ENCODE data around the gene COX6A1. TPM values are rescaled to one million over a fixed set of nuclear protein-coding genes. Genes with fewer than 3 reads are reported as not detected.

Gene COX6A1
- total RNA-seq (2022) (482 and 487 TPM in 2 replicates), Bru-seq, nascent RNA (percentile 99 among the genes with signal in this experiment), BruChase-seq, experiment 1, labeled RNA remaining after a 6-hour chase (percentile 100 among the genes with signal in this experiment), BruChase-seq, experiment 2, labeled RNA remaining after a 2-hour chase (percentile 99 among the genes with signal in this experiment)
- long read RNA-seq, transcript COX6A1-202 (1 exons, 767 nt), result minor isoform, 156 of 1,394 reads
- long read RNA-seq, transcript COX6A1-201 (3 exons, 572 nt), result major isoform, 1,229 of 1,394 reads
- long read RNA-seq, partial matches to known transcripts, result 7 of 1,394 reads
- long read RNA-seq, other reads (novel, unspliced or antisense), result 1 of 1,394 reads

- peak; percentile 98 for DNase-seq
- H3K27ac Mint-ChIP-seq (ENCODE audit: unreplicated experiment), result peak within 1 kb of the TSS; percentile 46
- no TSS peak for BruUV-seq (replicated peaks)
- H3K9me3 Mint-ChIP-seq (ENCODE audit: low read depth, unreplicated experiment), result no peaks in the 10 kb centered on the region
- CTCF ChIA-PET, result interaction anchor here (0.7 to 2.2 kb wide), 9 partner anchors 9 to 124 kb away, joined by 3 to 11 read pairs (median 3); partner anchors contain the start of gene SRSF9
- H3K4me3 Mint-ChIP-seq (ENCODE audit: low read depth, unreplicated experiment), result peak within 1 kb of the TSS; percentile 82
- peaks cover 47% of the 10 kb centered on the region for H3K36me3 Mint-ChIP-seq (ENCODE audit: insufficient read depth, unreplicated experiment)
- H3K27me3 Mint-ChIP-seq (ENCODE audit: unreplicated experiment), result no peaks in the 10 kb centered on the region
- no peaks in the 10 kb centered on the region for H3K4me1 Mint-ChIP-seq (ENCODE audit: low read depth, unreplicated experiment)
- no peak for TF ChIP-seq CTCF (IDR thresholded peaks at IDR 0.05; ENCODE audit: unreplicated experiment)
- intact Hi-C loops (cut with micrococcal nuclease; ENCODE audit: unreplicated experiment), result loop anchor here (10.0 kb wide), 1 partner anchor 203 kb away; no protein-coding TSS in a partner anchor
Observed at GRCh38 chr12:120437735-120438494, at the start of gene COX6A1. Gene COX6A1 (plus strand): TSS chr12:120438113. CDS start chr12:120438127, 14 bp downstream.

- Mint-ChIP-seq H3K9me3 (ENCODE audit: low read depth, unreplicated experiment) (no peaks in the 10 kb centered on the region), H3K36me3 (ENCODE audit: insufficient read depth, unreplicated experiment) (no peaks in the 10 kb centered on the region), H3K27me3 (ENCODE audit: unreplicated experiment) (peaks cover 31% of the 10 kb centered on the region), H3K27ac (ENCODE audit: unreplicated experiment) (no peak overlapping the region), H3K4me1 (ENCODE audit: low read depth, unreplicated experiment) (no peaks in the 10 kb centered on the region), H3K4me3 (ENCODE audit: low read depth, unreplicated experiment) (no peak overlapping the region)
- no peak for DNase-seq
- CTCF ChIA-PET, result interaction anchor here (0.5 kb wide), 1 partner anchor 68 kb away, joined by 3 read pairs; no protein-coding TSS in a partner anchor
- no TSS peak for BruUV-seq (replicated peaks)
- intact Hi-C loops (cut with micrococcal nuclease; ENCODE audit: unreplicated experiment), result no loop called here
- no peak for TF ChIP-seq CTCF (IDR thresholded peaks at IDR 0.05; ENCODE audit: unreplicated experiment)
Observed at GRCh38 chr12:120388691-120389481, 49.0 kb upstream of the COX6A1 start.

GRCh38 chr12:120390540-120391120, 47.3 kb upstream of the COX6A1 start:
- Mint-ChIP-seq H3K27ac (ENCODE audit: unreplicated experiment) (no peak overlapping the region), H3K4me1 (ENCODE audit: low read depth, unreplicated experiment) (no peaks in the 10 kb centered on the region), H3K36me3 (ENCODE audit: insufficient read depth, unreplicated experiment) (peaks cover 6% of the 10 kb centered on the region), H3K27me3 (ENCODE audit: unreplicated experiment) (peaks cover 31% of the 10 kb centered on the region), H3K9me3 (ENCODE audit: low read depth, unreplicated experiment) (no peaks in the 10 kb centered on the region), H3K4me3 (ENCODE audit: low read depth, unreplicated experiment) (no peak overlapping the region)
- intact Hi-C loops (cut with micrococcal nuclease; ENCODE audit: unreplicated experiment), result no loop called here
- BruUV-seq (replicated peaks), result no TSS peak
- no peak for DNase-seq
- CTCF ChIA-PET, result no interaction called here
- no peak for TF ChIP-seq CTCF (IDR thresholded peaks at IDR 0.05; ENCODE audit: unreplicated experiment)
